H1 (cell line): ENCODE measurements around the gene KIAA1671. TPM values are rescaled to one million over a fixed set of nuclear protein-coding genes. Genes with fewer than 3 reads are reported as not detected.

ENCODE experiments used
- CBX5 ChIP-seq: fragments of 300-800, 300-1000 bp; sonication (generic); IDR thresholded peaks from 2 replicates; pipeline ENCODE4 v1.7.1; 2016; ENCODE audit warnings: antibody characterized with exemption, low read length, low read depth
- polyA plus RNA-seq, 7 experiments: library from polyadenylated mRNA; depleted of rRNA in 3 of 7; stranded (reverse) in 5 of 7; unstranded in 2 of 7; fragments of >200 nt in 5 of 7; fragments of 200-250 nt in 2 of 7; gene quantifications; 1 replicate in 5 of 7; 2 replicates in 1 of 7; 4 replicates in 1 of 7; pipeline versions ENCODE4 v1.2.1 to v1.2.3, GENCODE V29; 2011 to 2013; ENCODE audit warnings: missing spikeins in 2 of 7, mixed read lengths in 2 of 7
- total RNA-seq: library from RNA; stranded (reverse); fragmentation: NEBNext Ultra II Directional; extraction: Animal tissue kit (Norgen Biotek cat#: 25700); gene quantifications from 2 replicates; pipeline ENCODE4 v1.2.1, GENCODE V29; 2021

The KIAA1671 gene
- total and polyA plus RNA-seq, 2 of the 8 experiments (the other 6 are each of a cell fraction or from before 2014, with no cell fraction given) = 6.4 to 23.9 TPM

DNA sequence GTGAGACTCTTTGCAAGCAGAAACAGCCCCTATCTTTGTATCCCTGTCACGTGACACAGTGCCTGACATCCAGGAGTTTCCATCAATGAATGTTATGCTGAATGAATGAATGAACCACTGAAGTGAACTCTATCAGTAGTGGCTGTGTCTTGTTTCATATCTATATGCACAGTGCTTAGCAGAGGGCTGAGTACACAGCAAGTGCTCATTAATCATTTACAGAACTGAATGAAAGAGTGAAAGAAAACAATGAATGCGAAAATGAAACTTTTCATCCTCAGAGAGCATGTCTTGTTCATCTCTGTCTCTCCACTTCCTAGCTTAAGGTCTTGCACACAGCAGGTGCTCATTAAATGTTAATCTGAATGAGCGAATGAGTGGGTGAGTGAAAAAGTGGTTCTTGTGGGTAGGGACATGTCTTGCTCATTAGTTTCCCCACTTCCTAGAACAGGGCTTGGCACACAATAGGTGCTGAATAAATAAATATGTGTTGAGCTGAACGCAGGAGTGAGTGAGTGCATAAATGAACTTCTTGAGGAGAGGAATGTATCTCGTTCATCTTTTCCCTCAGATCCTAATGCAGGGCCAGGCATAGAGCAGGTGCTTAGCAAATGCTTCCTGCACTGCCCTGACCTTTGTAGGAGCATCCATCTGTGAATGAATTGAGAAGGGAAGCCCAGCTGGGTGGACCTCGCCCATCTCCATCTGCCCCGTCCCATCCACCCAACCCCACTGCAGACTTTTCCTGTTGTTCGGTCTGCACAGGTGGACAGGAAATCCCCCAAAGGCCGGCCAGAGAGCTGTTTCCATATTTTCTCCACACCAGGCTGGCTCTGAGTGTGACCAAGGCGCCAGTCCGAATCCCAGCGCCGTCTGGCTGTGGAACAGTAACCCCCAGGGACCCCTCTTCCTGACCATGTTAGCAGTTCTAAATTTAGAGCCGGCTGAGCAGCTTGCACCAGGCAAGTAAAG is 133.7 kb downstream of the KIAA1671 start (continued):
- TF ChIP-seq CBX5 = no peak
